ENCODE data around the gene MUC20. TPM values are rescaled to one million over a fixed set of nuclear protein-coding genes. Genes with fewer than 3 reads are reported as not detected.
"Not testable (repeated sequence)": the region's sequence is repeated elsewhere in the genome, so short reads cannot be mapped to it uniquely, and the experiment has no call there.

The MUC20 gene
- total RNA-seq, 2 donors from 2014 or later: 3.4 to 5.0 TPM

- H3K9me3 ChIP-seq: no peaks in the 10 kb centered on the region
- no peaks in the 10 kb centered on the region for H3K4me1 ChIP-seq
- peaks cover 49% of the 10 kb centered on the region for H3K36me3 ChIP-seq
- H3K4me3 ChIP-seq: no peak overlapping the region
- no peak for DNase-seq (ENCODE audit: low spot score)
- no peak for TF ChIP-seq CTCF (IDR thresholded peaks at IDR 0.05)
- no peaks in the 10 kb centered on the region for H3K27me3 ChIP-seq
- H3K27ac ChIP-seq: no peak overlapping the region
Measured at GRCh38 chr3:195735036-195735695, 14.4 kb downstream of the MUC20 start.

- Histone ChIP-seq H3K9me3 (no peaks in the 10 kb centered on the region), H3K36me3 (peaks cover 32% of the 10 kb centered on the region), H3K27ac (no peak overlapping the region), H3K27me3 (no peaks in the 10 kb centered on the region), H3K4me1 (no peaks in the 10 kb centered on the region), H3K4me3 (no peak overlapping the region)
- DNase-seq (ENCODE audit: low spot score): no peak
- no peak for TF ChIP-seq CTCF (IDR thresholded peaks at IDR 0.05)
Measured at GRCh38 chr3:195736866-195737490, 16.2 kb downstream of the MUC20 start.

GRCh38 chr3:195737782-195738181 lies 17.0 kb downstream of the MUC20 start:
- not testable (repeated sequence) for H3K27ac ChIP-seq; H3K27me3 ChIP-seq; H3K4me3 ChIP-seq; H3K4me1 ChIP-seq; DNase-seq (ENCODE audit: low spot score); H3K9me3 ChIP-seq
- peaks cover 25% of the 10 kb centered on the region for H3K36me3 ChIP-seq

GRCh38 chr3:195738274-195739044 lies 17.7 kb downstream of the MUC20 start:
- Histone ChIP-seq H3K4me1 (no peaks in the 10 kb centered on the region), H3K36me3 (peaks cover 18% of the 10 kb centered on the region), H3K27ac (no peak overlapping the region), H3K9me3 (no peaks in the 10 kb centered on the region), H3K4me3 (no peak overlapping the region), H3K27me3 (no peaks in the 10 kb centered on the region)
- no peak for DNase-seq (ENCODE audit: low spot score)
- no peak for TF ChIP-seq CTCF (IDR thresholded peaks at IDR 0.05)

- Histone ChIP-seq H3K36me3 (peaks cover 14% of the 10 kb centered on the region), H3K4me1 (no peaks in the 10 kb centered on the region), H3K27me3 (no peaks in the 10 kb centered on the region), H3K9me3 (no peaks in the 10 kb centered on the region), H3K4me3 (no peak overlapping the region), H3K27ac (no peak overlapping the region)
- TF ChIP-seq CTCF (IDR thresholded peaks at IDR 0.05): no peak
- DNase-seq (ENCODE audit: low spot score): no peak
Measured at GRCh38 chr3:195739561-195740111, 18.9 kb downstream of the MUC20 start.

GRCh38 chr3:195744437-195744836 lies 23.7 kb downstream of the MUC20 start:
- H3K4me3 ChIP-seq: no peak overlapping the region
- TF ChIP-seq CTCF (IDR thresholded peaks at IDR 0.05): no peak
- H3K27me3 ChIP-seq: no peaks in the 10 kb centered on the region
- DNase-seq (ENCODE audit: low spot score): no peak
- no peaks in the 10 kb centered on the region for H3K9me3 ChIP-seq
- no peaks in the 10 kb centered on the region for H3K4me1 ChIP-seq
- no peak overlapping the region for H3K27ac ChIP-seq
- H3K36me3 ChIP-seq: no peaks in the 10 kb centered on the region

Data from right atrium auricular region (tissue), 2 donors.